H54 (cell line): ENCODE results near the gene NNMT.

ENCODE experiments used
- DNase-seq: peaks from one replicate; pipeline ENCODE4 v3.0.0; 2011; ENCODE audit warnings: low spot score, mixed read lengths; ENCODE audit not compliant: insufficient read length
- FAIRE-seq: peaks from 3 replicates; lab custom pipeline; 2011; peaks lifted over from hg19 to GRCh38; lab: Jason Lieb, UNC
- POLR2A ChIP-seq: IDR thresholded peaks from 2 replicates; pipeline ENCODE4 v1.6.1; 2011; ENCODE audit warnings: low read depth, mild to moderate bottlenecking, low read length

The NNMT gene

GRCh38 chr11:114295676-114296604 lies at the start of gene NNMT:
TSS of gene NNMT (plus strand) at chr11:114296399. CDS start at chr11:114296557, 158 bp downstream.
- FAIRE-seq: peak; percentile 82
- peak; percentile 13; the same call in 1 of the 2 replicates for TF ChIP-seq POLR2A
- DNase-seq: no peak

GRCh38 chr11:114247070-114247789 lies 49.0 kb upstream of the NNMT start:
- DNase-seq (no peak), FAIRE-seq (no peak)
- TF ChIP-seq POLR2A: no peak

- no peak for FAIRE-seq
- no peak for DNase-seq
- TF ChIP-seq POLR2A: no peak
Measured at GRCh38 chr11:114250180-114250579, 46.0 kb upstream of the NNMT start.

GRCh38 chr11:114250993-114251814 lies 45.0 kb upstream of the NNMT start:
- no peak for DNase-seq
- FAIRE-seq: no peak
- TF ChIP-seq POLR2A: no peak

GRCh38 chr11:114251815-114252337 lies 44.3 kb upstream of the NNMT start:
- no peak for FAIRE-seq
- no peak for TF ChIP-seq POLR2A
- DNase-seq: no peak

GRCh38 chr11:114252767-114253166 lies 43.4 kb upstream of the NNMT start:
- no peak for TF ChIP-seq POLR2A
- DNase-seq (no peak), FAIRE-seq (no peak)

GRCh38 chr11:114253771-114254170 lies 42.4 kb upstream of the NNMT start:
- DNase-seq (no peak), FAIRE-seq (no peak)
- TF ChIP-seq POLR2A: no peak

GRCh38 chr11:114254571-114255146 lies 41.5 kb upstream of the NNMT start:
- no peak for DNase-seq
- TF ChIP-seq POLR2A: no peak
- FAIRE-seq: no peak

- TF ChIP-seq POLR2A: no peak
- FAIRE-seq (no peak), DNase-seq (no peak)
Measured at GRCh38 chr11:114255289-114255688, 40.9 kb upstream of the NNMT start.

GRCh38 chr11:114256176-114256966 lies 39.8 kb upstream of the NNMT start:
- FAIRE-seq (no peak), DNase-seq (no peak)

GRCh38 chr11:114256967-114257286 lies 39.3 kb upstream of the NNMT start:
- FAIRE-seq (no peak), DNase-seq (no peak)
- TF ChIP-seq POLR2A: no peak

More at GRCh38 chr11:114256176-114256966, 39.8 kb upstream of the NNMT start:
- no peak for TF ChIP-seq POLR2A
